Stimulated activated CD8-positive, alpha-beta memory T cell treated with anti-CD3 and anti-CD28 coated beads, Interleukin-12 subunit alpha, Interleukin-12 subunit beta, amount 100 ng/mL, for 4 hours (primary cell): ENCODE data around the gene GPR132.
A peak's percentile ranks its signal among the peaks of the same experiment; 100 is the strongest.
"Not testable (repeated sequence)": the region's sequence is repeated elsewhere in the genome, so short reads cannot be mapped to it uniquely, and the experiment has no call there.

Experiments used
- DNase-seq: peaks from one replicate; pipeline ENCODE4 v3.0.0-alpha.2; 2020; ENCODE audit warnings: low read depth

Gene GPR132

GRCh38 chr14:105075379-105076295, 10.4 kb upstream of the GPR132 start:
- no peak for DNase-seq

- DNase-seq, result no peak
Measured at GRCh38 chr14:105074601-105075053, 9.4 kb upstream of the GPR132 start.

GRCh38 chr14:105073720-105074600, 8.7 kb upstream of the GPR132 start:
- DNase-seq, result no peak

GRCh38 chr14:105072892-105073719, 7.9 kb upstream of the GPR132 start:
- DNase-seq, result no peak

- DNase-seq, result no peak
Measured at GRCh38 chr14:105072381-105072861, 7.2 kb upstream of the GPR132 start.

- no peak for DNase-seq
Measured at GRCh38 chr14:105071942-105072341, 6.7 kb upstream of the GPR132 start.

- no peak for DNase-seq
Measured at GRCh38 chr14:105071326-105071725, 6.1 kb upstream of the GPR132 start.

GRCh38 chr14:105070760-105071137, 5.5 kb upstream of the GPR132 start:
- DNase-seq, result no peak

- DNase-seq, result no peak
Measured at GRCh38 chr14:105069871-105070759, 4.9 kb upstream of the GPR132 start.

GRCh38 chr14:105069522-105069870, 4.3 kb upstream of the GPR132 start:
- no peak for DNase-seq

GRCh38 chr14:105068818-105069217, 3.6 kb upstream of the GPR132 start:
- DNase-seq, result no peak

- DNase-seq, result no peak
Measured at GRCh38 chr14:105067969-105068301, 2.7 kb upstream of the GPR132 start.

- DNase-seq, result peak; percentile 47
Measured at GRCh38 chr14:105067140-105067968, 2.1 kb upstream of the GPR132 start.

- no peak for DNase-seq
Measured at GRCh38 chr14:105066240-105067071, 1.2 kb upstream of the GPR132 start.

GRCh38 chr14:105064721-105065143, 498 bp downstream of the GPR132 start:
- DNase-seq, result no peak

GRCh38 chr14:105064001-105064400, 1.2 kb downstream of the GPR132 start:
- no peak for DNase-seq

- not testable (repeated sequence) for DNase-seq
Measured at GRCh38 chr14:105063506-105063905, 1.7 kb downstream of the GPR132 start.

- no peak for DNase-seq
Measured at GRCh38 chr14:105063056-105063455, 2.2 kb downstream of the GPR132 start.

GRCh38 chr14:105062048-105062433, 3.2 kb downstream of the GPR132 start:
- DNase-seq, result no peak
